ENCODE measurements around the gene GRM8.

GRM8 gene

GRCh38 chr7:127230192-127230925 lies 22.4 kb downstream of the GRM8 start:
- no peak for DNase-seq (ENCODE audit: low spot score)

GRCh38 chr7:127226685-127227374 lies 25.9 kb downstream of the GRM8 start:
- no peak for DNase-seq (ENCODE audit: low spot score)

- DNase-seq (ENCODE audit: low spot score): no peak
Measured at GRCh38 chr7:127221731-127222130, 31.0 kb downstream of the GRM8 start.

GRCh38 chr7:127214956-127215718 lies 37.6 kb downstream of the GRM8 start:
- DNase-seq (ENCODE audit: low spot score): no peak

- no peak for DNase-seq (ENCODE audit: low spot score)
Measured at GRCh38 chr7:127209886-127210285, 42.9 kb downstream of the GRM8 start.

- DNase-seq (ENCODE audit: low spot score): no peak
Measured at GRCh38 chr7:127208860-127209259, 43.9 kb downstream of the GRM8 start.

- DNase-seq (ENCODE audit: low spot score): no peak
Measured at GRCh38 chr7:127208351-127208750, 44.4 kb downstream of the GRM8 start.

- no peak for DNase-seq (ENCODE audit: low spot score)
Measured at GRCh38 chr7:127207806-127208205, 44.9 kb downstream of the GRM8 start.

GRCh38 chr7:127207230-127207629 lies 45.5 kb downstream of the GRM8 start:
- DNase-seq (ENCODE audit: low spot score): no peak

- DNase-seq (ENCODE audit: low spot score): no peak
Measured at GRCh38 chr7:127194571-127194970, 58.2 kb downstream of the GRM8 start.

GRCh38 chr7:127189886-127190285 lies 62.9 kb downstream of the GRM8 start:
- DNase-seq (ENCODE audit: low spot score): no peak

GRCh38 chr7:127189074-127189473 lies 63.7 kb downstream of the GRM8 start:
- no peak for DNase-seq (ENCODE audit: low spot score)

- no peak for DNase-seq (ENCODE audit: low spot score)
Measured at GRCh38 chr7:127187740-127188139, 65.0 kb downstream of the GRM8 start.

- DNase-seq (ENCODE audit: low spot score): no peak
Measured at GRCh38 chr7:127186686-127187085, 66.1 kb downstream of the GRM8 start.

- DNase-seq (ENCODE audit: low spot score): no peak
Measured at GRCh38 chr7:127177156-127177555, 75.6 kb downstream of the GRM8 start.

- no peak for DNase-seq (ENCODE audit: low spot score)
Measured at GRCh38 chr7:127162366-127162765, 90.4 kb downstream of the GRM8 start.

- DNase-seq (ENCODE audit: low spot score): no peak
Measured at GRCh38 chr7:127158659-127159058, 94.1 kb downstream of the GRM8 start.

- no peak for DNase-seq (ENCODE audit: low spot score)
Measured at GRCh38 chr7:127154958-127155357, 97.8 kb downstream of the GRM8 start.

- no peak for DNase-seq (ENCODE audit: low spot score)
Measured at GRCh38 chr7:127154101-127154500, 98.6 kb downstream of the GRM8 start.

- DNase-seq (ENCODE audit: low spot score): no peak
Measured at GRCh38 chr7:127153315-127153714, 99.4 kb downstream of the GRM8 start.

- DNase-seq (ENCODE audit: low spot score): no peak
Measured at GRCh38 chr7:127152423-127152822, 100.3 kb downstream of the GRM8 start.

GRCh38 chr7:127151379-127151778 lies 101.4 kb downstream of the GRM8 start:
- no peak for DNase-seq (ENCODE audit: low spot score)

- no peak for DNase-seq (ENCODE audit: low spot score)
Measured at GRCh38 chr7:127150543-127150942, 102.2 kb downstream of the GRM8 start.

All from hepatic stellate cell (primary cell).